ENCODE measurements around the gene MMEL1. TPM values are rescaled to one million over a fixed set of nuclear protein-coding genes. Genes with fewer than 3 reads are reported as not detected.
"Not testable (repeated sequence)": the region's sequence is repeated elsewhere in the genome, so short reads cannot be mapped to it uniquely, and the experiment has no call there.

MMEL1 gene
- total and polyA plus RNA-seq, 2 experiments from 2014 or later, result 0.93 to 1.8 TPM

DNA sequence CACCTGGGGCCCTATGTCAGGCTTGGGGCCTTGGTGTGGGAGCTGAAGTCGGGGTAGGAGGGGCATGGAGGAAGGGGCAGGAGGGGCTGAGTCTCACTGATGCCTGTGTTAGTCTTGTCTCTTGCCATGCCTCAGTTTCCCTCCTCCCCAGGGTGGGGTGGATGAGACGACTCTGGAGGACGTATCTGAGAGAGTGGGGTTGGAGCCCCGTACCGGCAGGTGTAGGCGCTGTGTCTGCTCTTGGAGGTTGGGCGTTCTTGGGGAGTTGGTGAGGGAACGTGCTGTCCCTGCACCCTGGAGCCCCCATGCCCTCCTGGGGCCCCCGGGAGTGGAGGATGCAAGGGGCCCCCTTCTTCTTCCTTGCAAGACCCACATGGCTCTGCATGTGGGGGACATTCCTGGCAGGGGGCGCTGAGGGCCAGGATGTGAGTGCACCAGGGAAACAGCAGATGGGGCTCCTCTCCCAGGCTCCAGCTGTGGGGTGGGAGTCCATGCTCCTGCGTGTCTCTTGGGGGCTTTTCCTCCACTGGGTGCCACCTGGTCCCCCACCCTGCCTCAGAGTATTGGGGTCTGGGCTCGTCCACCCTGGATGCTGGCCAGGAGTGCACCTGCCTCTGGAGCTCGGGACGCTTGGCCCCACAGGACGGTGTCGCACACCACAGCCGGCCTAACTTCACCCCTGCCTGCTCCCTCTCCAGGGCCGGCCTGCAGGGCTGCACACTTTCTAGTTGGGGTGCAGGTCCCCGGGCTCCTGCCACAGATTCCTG lies 78.0 kb downstream of the MMEL1 start:
- no peaks in the 10 kb centered on the region for H3K9me2 ChIP-seq (replicated peaks; ENCODE audit: insufficient read depth)
- H3K4me2 ChIP-seq, result no peak overlapping the region
- 80% methylated on average over 19 of the region's 19 CpGs for WGBS (ENCODE audit: low lambda C conversion rate, missing lambda C conversion rate)
- no peaks in the 10 kb centered on the region for H3K36me3 ChIP-seq (replicated peaks; ENCODE audit: insufficient read depth, low read depth)
- no peak overlapping the region for H3K27ac ChIP-seq
- H3K79me2 ChIP-seq, result no peaks in the 10 kb centered on the region
- H3K4me3 ChIP-seq, result no peak overlapping the region
- H2AFZ ChIP-seq, result no peak overlapping the region
- H3K27me3 ChIP-seq, result no peaks in the 10 kb centered on the region
- H4K20me1 ChIP-seq (ENCODE audit: insufficient read depth, poor library complexity, severe bottlenecking), result no peaks in the 10 kb centered on the region
- no peaks in the 10 kb centered on the region for H3K9me3 ChIP-seq (ENCODE audit: low read depth)
- DNase-seq (ENCODE audit: low spot score), result peak; percentile 44
- TF ChIP-seq CTCF (IDR thresholded peaks at IDR 0.05; ENCODE audit: poor library complexity), result peak; percentile 53
- no peak for TF ChIP-seq EZH2 (IDR thresholded peaks at IDR 0.05; ENCODE audit: borderline replicate concordance)
- no peak for TF ChIP-seq EZH2phosphoT487 (IDR thresholded peaks at IDR 0.05; ENCODE audit: low read depth, severe bottlenecking, unreplicated experiment)
- H3K4me1 ChIP-seq (ENCODE audit: insufficient read depth), result peaks cover 15% of the 10 kb centered on the region

GRCh38 chr1:2553871-2554620 lies 78.8 kb downstream of the MMEL1 start:
- no peak overlapping the region for H3K4me2 ChIP-seq
- peaks cover 15% of the 10 kb centered on the region for H3K4me1 ChIP-seq (ENCODE audit: insufficient read depth)
- 91% methylated on average over 27 of the region's 30 CpGs for WGBS (ENCODE audit: low lambda C conversion rate, missing lambda C conversion rate)
- H3K79me2 ChIP-seq, result no peaks in the 10 kb centered on the region
- no peaks in the 10 kb centered on the region for H3K9me2 ChIP-seq (replicated peaks; ENCODE audit: insufficient read depth)
- no peak overlapping the region for H2AFZ ChIP-seq
- no peaks in the 10 kb centered on the region for H3K27me3 ChIP-seq
- H3K36me3 ChIP-seq (replicated peaks; ENCODE audit: insufficient read depth, low read depth), result no peaks in the 10 kb centered on the region
- H3K4me3 ChIP-seq, result no peak overlapping the region
- H3K9me3 ChIP-seq (ENCODE audit: low read depth), result no peaks in the 10 kb centered on the region
- no peak for DNase-seq (ENCODE audit: low spot score)
- TF ChIP-seq EZH2phosphoT487 (IDR thresholded peaks at IDR 0.05; ENCODE audit: low read depth, severe bottlenecking, unreplicated experiment), result no peak
- no peak for TF ChIP-seq CTCF (IDR thresholded peaks at IDR 0.05; ENCODE audit: poor library complexity)
- TF ChIP-seq EZH2 (IDR thresholded peaks at IDR 0.05; ENCODE audit: borderline replicate concordance), result no peak
- H3K27ac ChIP-seq, result no peak overlapping the region
- H4K20me1 ChIP-seq (ENCODE audit: insufficient read depth, poor library complexity, severe bottlenecking), result no peaks in the 10 kb centered on the region

GRCh38 chr1:2553076-2553475 lies 79.7 kb downstream of the MMEL1 start:
- peaks cover 15% of the 10 kb centered on the region for H3K4me1 ChIP-seq (ENCODE audit: insufficient read depth)
- not testable (repeated sequence) for H3K36me3 ChIP-seq (replicated peaks; ENCODE audit: insufficient read depth, low read depth)

GRCh38 chr1:2552189-2552588 lies 80.6 kb downstream of the MMEL1 start:
- Histone ChIP-seq H3K9me3 (ENCODE audit: low read depth) (no peaks in the 10 kb centered on the region), H3K27ac (no peak overlapping the region), H3K9me2 (replicated peaks; ENCODE audit: insufficient read depth) (no peaks in the 10 kb centered on the region), H3K4me1 (ENCODE audit: insufficient read depth) (peaks cover 23% of the 10 kb centered on the region), H3K27me3 (no peaks in the 10 kb centered on the region), H3K4me2 (no peak overlapping the region), H4K20me1 (ENCODE audit: insufficient read depth, poor library complexity, severe bottlenecking) (no peaks in the 10 kb centered on the region), H3K79me2 (no peaks in the 10 kb centered on the region), H2AFZ (no peak overlapping the region), H3K4me3 (no peak overlapping the region), H3K36me3 (replicated peaks; ENCODE audit: insufficient read depth, low read depth) (no peaks in the 10 kb centered on the region)
- TF ChIP-seq CTCF (IDR thresholded peaks at IDR 0.05; ENCODE audit: poor library complexity) (no peak), EZH2phosphoT487 (IDR thresholded peaks at IDR 0.05; ENCODE audit: low read depth, severe bottlenecking, unreplicated experiment) (no peak), EZH2 (IDR thresholded peaks at IDR 0.05; ENCODE audit: borderline replicate concordance) (no peak)
- 90% methylated on average over 17 of the region's 26 CpGs for whole genome bisulfite sequencing (ENCODE audit: low lambda C conversion rate, missing lambda C conversion rate)
- no peak for DNase-seq (ENCODE audit: low spot score)

More at GRCh38 chr1:2553076-2553475, 79.7 kb downstream of the MMEL1 start:
- H4K20me1 ChIP-seq (ENCODE audit: insufficient read depth, poor library complexity, severe bottlenecking); H3K9me3 ChIP-seq (ENCODE audit: low read depth); H3K4me3 ChIP-seq; DNase-seq (ENCODE audit: low spot score); H3K79me2 ChIP-seq; H2AFZ ChIP-seq; H3K27ac ChIP-seq; H3K27me3 ChIP-seq; H3K9me2 ChIP-seq (replicated peaks; ENCODE audit: insufficient read depth); H3K4me2 ChIP-seq: not testable (repeated sequence)
- WGBS (ENCODE audit: low lambda C conversion rate, missing lambda C conversion rate), result 41% methylated on average over 3 of the region's 9 CpGs

GRCh38 chr1:2551544-2551943 lies 81.3 kb downstream of the MMEL1 start:
- not testable (repeated sequence) for H3K9me3 ChIP-seq (ENCODE audit: low read depth); H3K4me2 ChIP-seq; H4K20me1 ChIP-seq (ENCODE audit: insufficient read depth, poor library complexity, severe bottlenecking); H3K27ac ChIP-seq; DNase-seq (ENCODE audit: low spot score); H3K36me3 ChIP-seq (replicated peaks; ENCODE audit: insufficient read depth, low read depth); H3K79me2 ChIP-seq; H2AFZ ChIP-seq; H3K9me2 ChIP-seq (replicated peaks; ENCODE audit: insufficient read depth); H3K27me3 ChIP-seq; H3K4me3 ChIP-seq
- WGBS (ENCODE audit: low lambda C conversion rate, missing lambda C conversion rate), result 91% methylated on average over 9 of the region's 9 CpGs
- H3K4me1 ChIP-seq (ENCODE audit: insufficient read depth), result peaks cover 17% of the 10 kb centered on the region

Measured in hepatocyte (in vitro differentiated cells).